Measurements from ENCODE around the gene HS1BP3. TPM values are rescaled to one million over a fixed set of nuclear protein-coding genes. Genes with fewer than 3 reads are reported as not detected.

Gene HS1BP3
- total and polyA plus RNA-seq, 2 of the 13 experiments (the other 11 are each of a cell fraction or from before 2014, with no cell fraction given), result 15.2 to 22.0 TPM

DNA sequence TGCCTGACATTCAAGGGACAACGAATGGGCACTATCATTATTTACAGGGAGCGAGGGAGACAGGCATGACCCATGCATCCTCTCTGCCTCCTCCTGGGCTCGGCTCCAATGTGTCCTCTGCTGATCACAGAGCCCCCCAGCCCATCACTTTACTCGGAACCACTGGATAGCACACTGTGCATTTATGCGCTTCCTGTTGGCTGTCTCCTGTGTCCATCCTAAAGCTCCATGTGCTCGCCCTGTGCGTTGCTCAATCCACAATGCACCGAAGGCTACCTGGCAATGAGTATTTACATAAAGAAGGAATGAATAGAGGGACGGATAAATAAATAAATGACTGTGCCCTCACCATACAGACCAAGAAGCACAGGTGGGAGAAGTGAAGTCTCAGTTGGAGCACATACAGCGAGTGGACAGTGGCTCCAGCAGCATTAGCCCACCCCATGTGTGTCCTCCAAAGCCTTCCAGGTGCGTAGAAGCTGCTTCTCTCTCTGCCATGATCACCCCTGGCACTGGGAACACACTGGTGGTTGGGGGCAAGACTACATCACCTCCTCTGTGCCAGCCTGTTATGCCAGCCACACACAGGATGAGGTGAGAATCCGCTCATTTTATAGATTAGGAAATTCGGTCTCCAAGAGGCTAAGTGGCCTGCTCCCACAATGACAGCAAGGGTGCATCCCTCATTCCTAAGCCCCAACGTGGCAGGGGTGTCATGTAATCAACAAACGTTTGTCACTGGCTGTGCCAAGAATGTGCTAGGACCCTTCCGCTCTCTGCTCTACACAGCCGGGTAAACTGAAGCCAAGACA, 13.7 kb upstream of the HS1BP3 start:
- Histone ChIP-seq H3K9me3 (ENCODE audit: low read length) (no peaks in the 10 kb centered on the region), H3K4me3 (replicated peaks in 1 of 3; ENCODE audit: insufficient read depth in 1 of 3, low read depth in 2 of 3, low read length in 3 of 3) (peak overlapping the region in 2 of 3 experiments; percentile 63 to 87; a peak in 4 of 6 replicates), H3K4me2 (ENCODE audit: low read depth, low read length) (peak overlapping the region; percentile 98), H4K20me1 (ENCODE audit: insufficient read depth, low read length) (no peaks in the 10 kb centered on the region), H3K27ac (ENCODE audit: extremely low read length, insufficient read depth, low read length) (no peak overlapping the region), H3K79me2 (ENCODE audit: insufficient read depth, low read length) (peaks cover 17% of the 10 kb centered on the region), H3K36me3 (replicated peaks in 1 of 2; ENCODE audit: control insufficient read depth in 1 of 2, insufficient read depth in 2 of 2, low read length in 2 of 2) (no peaks in the 10 kb centered on the region; a peak in 1 of 5 replicates), H3K9ac (ENCODE audit: insufficient read depth, low read depth, low read length) (no peak overlapping the region), H3K4me1 (ENCODE audit: insufficient read depth, low read length) (peaks cover 54% of the 10 kb centered on the region), H2AFZ (ENCODE audit: low read length) (no peak overlapping the region), H3K27me3 (ENCODE audit: control insufficient read depth in 1 of 2, insufficient read depth in 2 of 2, low read length in 2 of 2) (peaks cover 20 to 49% of the 10 kb centered on the region in 2 experiments; a peak in 4 of 5 replicates)
- ChIA-PET CTCF (ENCODE audit: low intra/inter-chr PET ratio, low total read pairs) (interaction anchor here (1.4 kb wide), 1 partner anchor 11 kb away, joined by 5 read pairs; no protein-coding TSS in a partner anchor), POLR2A (interaction anchor here (2.1 to 8.5 kb wide), 2 partner anchors 11 to 159 kb away, joined by 12 to 216 read pairs; partner anchors contain the start of gene LDAH)
- FAIRE-seq, result peak; percentile 23
- intact Hi-C loops (cut with micrococcal nuclease; ENCODE audit: unreplicated experiment), result loop anchor here (5.0 to 10.0 kb wide), 2 partner anchors 503 to 650 kb away; no protein-coding TSS in a partner anchor
- BruUV-seq (replicated peaks), result no TSS peak
- DNase-seq (ENCODE audit: low spot score), result peak; percentile 49
- ATAC-seq, result no peak
- in situ Hi-C loops (cut with HindIII; ENCODE audit: extremely low pct_ligation_motif_present, low pct_unique_long_range_greater_than_20kb), result loop anchor here (10.0 to 25.0 kb wide), 2 partner anchors 298 to 500 kb away; no protein-coding TSS in a partner anchor
- 24% methylated on average over 17 of the region's 17 CpGs for WGBS (ENCODE audit: low lambda C conversion rate)
- TF ChIP-seq, protein P1, sequence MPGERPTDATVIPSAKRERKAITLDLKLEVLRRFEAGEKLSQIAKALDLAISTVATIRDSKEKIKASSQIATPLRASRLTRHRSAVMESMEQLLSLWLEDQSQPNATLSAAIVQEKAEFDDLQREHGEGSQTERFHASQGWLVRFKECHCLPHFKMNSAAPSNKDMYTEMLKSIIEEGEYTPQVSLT (CRISPR knock-in tag; IDR thresholded peaks at IDR 0.05; ENCODE audit: borderline replicate concordance, low read depth), result no peak
- TF ChIP-seq ATF7-NPFF (CRISPR knock-in tag; IDR thresholded peaks at IDR 0.05; ENCODE audit: low read depth) (no peak), ZNF562 (CRISPR knock-in tag; IDR thresholded peaks at IDR 0.05; ENCODE audit: borderline replicate concordance) (no peak), SRSF4 (IDR thresholded peaks at IDR 0.05; ENCODE audit: low read depth, low read length, poor library complexity, severe bottlenecking) (no peak), RBM39 (IDR thresholded peaks at IDR 0.05; ENCODE audit: low read depth, low read length, poor library complexity, severe bottlenecking) (no peak), ZNF709 (CRISPR knock-in tag; IDR thresholded peaks at IDR 0.05) (no peak)
- TF ChIP-seq, protein P2, sequence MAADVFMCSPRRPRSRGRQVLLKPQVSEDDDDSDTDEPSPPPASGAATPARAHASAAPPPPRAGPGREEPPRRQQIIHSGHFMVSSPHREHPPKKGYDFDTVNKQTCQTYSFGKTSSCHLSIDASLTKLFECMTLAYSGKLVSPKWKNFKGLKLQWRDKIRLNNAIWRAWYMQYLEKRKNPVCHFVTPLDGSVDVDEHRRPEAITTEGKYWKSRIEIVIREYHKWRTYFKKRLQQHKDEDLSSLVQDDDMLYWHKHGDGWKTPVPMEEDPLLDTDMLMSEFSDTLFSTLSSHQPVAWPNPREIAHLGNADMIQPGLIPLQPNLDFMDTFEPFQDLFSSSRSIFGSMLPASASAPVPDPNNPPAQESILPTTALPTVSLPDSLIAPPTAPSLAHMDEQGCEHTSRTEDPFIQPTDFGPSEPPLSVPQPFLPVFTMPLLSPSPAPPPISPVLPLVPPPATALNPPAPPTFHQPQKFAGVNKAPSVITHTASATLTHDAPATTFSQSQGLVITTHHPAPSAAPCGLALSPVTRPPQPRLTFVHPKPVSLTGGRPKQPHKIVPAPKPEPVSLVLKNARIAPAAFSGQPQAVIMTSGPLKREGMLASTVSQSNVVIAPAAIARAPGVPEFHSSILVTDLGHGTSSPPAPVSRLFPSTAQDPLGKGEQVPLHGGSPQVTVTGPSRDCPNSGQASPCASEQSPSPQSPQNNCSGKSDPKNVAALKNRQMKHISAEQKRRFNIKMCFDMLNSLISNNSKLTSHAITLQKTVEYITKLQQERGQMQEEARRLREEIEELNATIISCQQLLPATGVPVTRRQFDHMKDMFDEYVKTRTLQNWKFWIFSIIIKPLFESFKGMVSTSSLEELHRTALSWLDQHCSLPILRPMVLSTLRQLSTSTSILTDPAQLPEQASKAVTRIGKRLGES (CRISPR knock-in tag; IDR thresholded peaks at IDR 0.05; ENCODE audit: borderline replicate concordance), result no peak
- TF ChIP-seq, protein P3, sequence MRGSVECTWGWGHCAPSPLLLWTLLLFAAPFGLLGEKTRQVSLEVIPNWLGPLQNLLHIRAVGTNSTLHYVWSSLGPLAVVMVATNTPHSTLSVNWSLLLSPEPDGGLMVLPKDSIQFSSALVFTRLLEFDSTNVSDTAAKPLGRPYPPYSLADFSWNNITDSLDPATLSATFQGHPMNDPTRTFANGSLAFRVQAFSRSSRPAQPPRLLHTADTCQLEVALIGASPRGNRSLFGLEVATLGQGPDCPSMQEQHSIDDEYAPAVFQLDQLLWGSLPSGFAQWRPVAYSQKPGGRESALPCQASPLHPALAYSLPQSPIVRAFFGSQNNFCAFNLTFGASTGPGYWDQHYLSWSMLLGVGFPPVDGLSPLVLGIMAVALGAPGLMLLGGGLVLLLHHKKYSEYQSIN (CRISPR knock-in tag; IDR thresholded peaks at IDR 0.05; ENCODE audit: borderline replicate concordance), result no peak
- TF ChIP-seq, protein P4, sequence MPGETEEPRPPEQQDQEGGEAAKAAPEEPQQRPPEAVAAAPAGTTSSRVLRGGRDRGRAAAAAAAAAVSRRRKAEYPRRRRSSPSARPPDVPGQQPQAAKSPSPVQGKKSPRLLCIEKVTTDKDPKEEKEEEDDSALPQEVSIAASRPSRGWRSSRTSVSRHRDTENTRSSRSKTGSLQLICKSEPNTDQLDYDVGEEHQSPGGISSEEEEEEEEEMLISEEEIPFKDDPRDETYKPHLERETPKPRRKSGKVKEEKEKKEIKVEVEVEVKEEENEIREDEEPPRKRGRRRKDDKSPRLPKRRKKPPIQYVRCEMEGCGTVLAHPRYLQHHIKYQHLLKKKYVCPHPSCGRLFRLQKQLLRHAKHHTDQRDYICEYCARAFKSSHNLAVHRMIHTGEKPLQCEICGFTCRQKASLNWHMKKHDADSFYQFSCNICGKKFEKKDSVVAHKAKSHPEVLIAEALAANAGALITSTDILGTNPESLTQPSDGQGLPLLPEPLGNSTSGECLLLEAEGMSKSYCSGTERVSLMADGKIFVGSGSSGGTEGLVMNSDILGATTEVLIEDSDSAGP (CRISPR knock-in tag; IDR thresholded peaks at IDR 0.05; ENCODE audit: borderline replicate concordance), result no peak; the same call in 1 of the 2 replicates

All from HepG2 (cell line).